ENCODE measurements around the gene PRPS1L1. TPM values are rescaled to one million over a fixed set of nuclear protein-coding genes. Genes with fewer than 3 reads are reported as not detected.

PRPS1L1 gene
- polyA plus RNA-seq, 1 of the 3 experiments (the other 2 are of a cell fraction), result not detected

GRCh38 chr7:17988141-17988540, 39.5 kb downstream of the PRPS1L1 start:
- no peaks in the 10 kb centered on the region for H3K79me2 ChIP-seq (ENCODE audit: insufficient read depth)
- H3K4me3 ChIP-seq (ENCODE audit: low read depth in 2 of 2, low read length in 1 of 2), result no peak overlapping the region
- TF ChIP-seq FOSL2 (IDR thresholded peaks at IDR 0.05; ENCODE audit: borderline replicate concordance, low read depth) (no peak), CHD2 (IDR thresholded peaks at IDR 0.05; ENCODE audit: low read length, partially characterized antibody) (no peak), FOXJ3 (CRISPR knock-in tag; IDR thresholded peaks at IDR 0.05) (no peak)
- H2AFZ ChIP-seq (ENCODE audit: low read depth), result 0 out of 2 replicates have a peak overlapping the region, but pooled peaks have one; percentile 10
- no peaks in the 10 kb centered on the region; the same call in 1 of the 2 replicates for H3K27me3 ChIP-seq (ENCODE audit: insufficient read depth)
- ChIA-PET POLR2A (no interaction called here), CTCF (interaction anchor here (1.5 to 1.8 kb wide), 2 partner anchors 83 to 218 kb away, joined by 3 to 4 read pairs; no protein-coding TSS in a partner anchor)
- H3K9me3 ChIP-seq, result no peaks in the 10 kb centered on the region
- H3F3A ChIP-seq (replicated peaks; ENCODE audit: insufficient read depth), result no peaks in the 10 kb centered on the region
- 36% methylated on average over 6 of the region's 6 CpGs for WGBS (ENCODE audit: low lambda C conversion rate)
- no peaks in the 10 kb centered on the region; a peak in 1 of 4 replicates for H3K4me1 ChIP-seq (ENCODE audit: control insufficient read depth in 1 of 2, insufficient read depth in 2 of 2, low read depth in 1 of 2, low read length in 1 of 2)
- no peaks in the 10 kb centered on the region for H4K20me1 ChIP-seq (ENCODE audit: insufficient read depth)
- H3K36me3 ChIP-seq (replicated peaks in 1 of 2; ENCODE audit: control insufficient read depth in 1 of 2, insufficient read depth in 2 of 2, low read length in 1 of 2), result no peaks in the 10 kb centered on the region
- no peak for DNase-seq
- no peaks in the 10 kb centered on the region for H3K9me2 ChIP-seq
- H3K27ac ChIP-seq (ENCODE audit: low read depth in 2 of 2, low read length in 1 of 2), result no peak overlapping the region
- no peak overlapping the region for H3K4me2 ChIP-seq
- H3K9ac ChIP-seq, result no peak overlapping the region

DNA sequence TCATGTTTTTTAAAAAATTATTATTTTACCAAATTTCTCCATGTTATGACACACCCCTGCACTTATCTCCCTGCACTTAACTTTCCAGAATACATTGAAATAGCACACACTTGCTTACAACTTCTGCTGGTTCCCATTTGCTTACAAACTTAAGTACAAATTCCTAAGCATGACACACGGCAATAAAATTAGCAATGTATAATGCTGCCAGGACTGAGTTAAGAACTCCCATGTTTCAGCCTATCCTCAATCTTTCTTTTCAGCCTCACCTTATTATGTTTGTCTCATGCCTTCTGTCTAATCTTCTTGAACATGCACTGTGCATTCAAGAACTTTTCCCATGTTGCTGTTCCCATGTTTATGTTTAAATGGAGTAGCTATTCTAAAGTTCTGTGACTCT, 40.8 kb downstream of the PRPS1L1 start:
- Histone ChIP-seq H3K27ac (ENCODE audit: low read depth in 2 of 2, low read length in 1 of 2) (peak overlapping the region; percentile 1 to 7; a peak in 3 of 4 replicates), H3K27me3 (ENCODE audit: insufficient read depth) (peaks cover 5% of the 10 kb centered on the region; the same call in 1 of the 2 replicates), H3K9me2 (no peaks in the 10 kb centered on the region), H3K9me3 (no peaks in the 10 kb centered on the region), H3K4me2 (peak overlapping the region; percentile 6; the same call in 1 of the 2 replicates), H3K4me3 (ENCODE audit: low read depth in 2 of 2, low read length in 1 of 2) (no peak overlapping the region), H3K9ac (no peak overlapping the region), H3K36me3 (replicated peaks in 1 of 2; ENCODE audit: control insufficient read depth in 1 of 2, insufficient read depth in 2 of 2, low read length in 1 of 2) (no peaks in the 10 kb centered on the region), H2AFZ (ENCODE audit: low read depth) (peak overlapping the region; percentile 0; the same call in 1 of the 2 replicates), H3K4me1 (ENCODE audit: control insufficient read depth in 1 of 2, insufficient read depth in 2 of 2, low read depth in 1 of 2, low read length in 1 of 2) (no peaks in the 10 kb centered on the region; a peak in 1 of 4 replicates), H3F3A (replicated peaks; ENCODE audit: insufficient read depth) (no peaks in the 10 kb centered on the region), H4K20me1 (ENCODE audit: insufficient read depth) (no peaks in the 10 kb centered on the region), H3K79me2 (ENCODE audit: insufficient read depth) (no peaks in the 10 kb centered on the region)
- no peak for TF ChIP-seq SIN3A (IDR thresholded peaks at IDR 0.05; ENCODE audit: borderline replicate concordance, low read depth, low read length)
- TF ChIP-seq NFIC (IDR thresholded peaks at IDR 0.05; ENCODE audit: borderline replicate concordance), result peak; percentile 49; the same call in 1 of the 2 replicates
- no peak for TF ChIP-seq EZH2phosphoT487 (IDR thresholded peaks at IDR 0.05; ENCODE audit: borderline replicate concordance, low read depth)
- TF ChIP-seq FOSL2 (IDR thresholded peaks at IDR 0.05; ENCODE audit: borderline replicate concordance, low read depth), result peak; percentile 54; the same call in 1 of the 2 replicates
- no peak for TF ChIP-seq CHD2 (IDR thresholded peaks at IDR 0.05; ENCODE audit: low read length, partially characterized antibody)
- peak; percentile 58 for TF ChIP-seq JUND (IDR thresholded peaks at IDR 0.05)
- whole genome bisulfite sequencing (ENCODE audit: low lambda C conversion rate), result 3% methylated on average over 1 of the region's 1 CpG
- ChIA-PET POLR2A (no interaction called here), CTCF (interaction anchor here (0.6 to 1.8 kb wide), 2 partner anchors 81 to 217 kb away, joined by 3 to 4 read pairs; no protein-coding TSS in a partner anchor)
- DNase-seq, result no peak

GRCh38 chr7:17985473-17986239, 42.0 kb downstream of the PRPS1L1 start:
- whole genome bisulfite sequencing (ENCODE audit: low lambda C conversion rate), result 9% methylated on average over 6 of the region's 6 CpGs
- no peak overlapping the region for H3K9ac ChIP-seq
- ChIA-PET POLR2A (no interaction called here), CTCF (interaction anchor here (1.0 to 2.2 kb wide), 3 partner anchors 50 to 335 kb away, joined by 3 to 7 read pairs (median 3); no protein-coding TSS in a partner anchor)
- no peak overlapping the region for H3K27ac ChIP-seq (ENCODE audit: low read depth in 2 of 2, low read length in 1 of 2)
- H3K27me3 ChIP-seq (ENCODE audit: insufficient read depth), result peaks cover 5% of the 10 kb centered on the region; the same call in 1 of the 2 replicates
- H3K9me3 ChIP-seq, result no peaks in the 10 kb centered on the region
- H4K20me1 ChIP-seq (ENCODE audit: insufficient read depth), result no peaks in the 10 kb centered on the region
- H3K4me3 ChIP-seq (ENCODE audit: low read depth in 2 of 2, low read length in 1 of 2), result no peak overlapping the region
- H2AFZ ChIP-seq (ENCODE audit: low read depth), result no peak overlapping the region
- no peaks in the 10 kb centered on the region for H3F3A ChIP-seq (replicated peaks; ENCODE audit: insufficient read depth)
- H3K4me2 ChIP-seq, result no peak overlapping the region
- H3K4me1 ChIP-seq (ENCODE audit: control insufficient read depth in 1 of 2, insufficient read depth in 2 of 2, low read depth in 1 of 2, low read length in 1 of 2), result no peaks in the 10 kb centered on the region; a peak in 1 of 4 replicates
- no peaks in the 10 kb centered on the region for H3K9me2 ChIP-seq
- DNase-seq, result no peak
- TF ChIP-seq FOXJ3 (CRISPR knock-in tag; IDR thresholded peaks at IDR 0.05) (no peak), EP300 (IDR thresholded peaks at IDR 0.05; ENCODE audit: borderline replicate concordance in 1 of 2, low read depth in 1 of 2, low read length in 1 of 2) (no peak), ZBTB33 (IDR thresholded peaks at IDR 0.05; ENCODE audit: borderline replicate concordance, low read depth) (no peak), SMC3 (IDR thresholded peaks at IDR 0.05; ENCODE audit: low read depth, low read length) (no peak), GATA2 (CRISPR knock-in tag; IDR thresholded peaks at IDR 0.05) (no peak), GABPA (IDR thresholded peaks at IDR 0.05; ENCODE audit: low read depth) (no peak), YY1 (IDR thresholded peaks at IDR 0.05; ENCODE audit: low read depth) (no peak), POLR2AphosphoS5 (IDR thresholded peaks at IDR 0.05; ENCODE audit: low read depth, low read length) (no peak), EZH2phosphoT487 (IDR thresholded peaks at IDR 0.05; ENCODE audit: borderline replicate concordance, low read depth) (no peak), TAF1 (IDR thresholded peaks at IDR 0.05; ENCODE audit: borderline replicate concordance, low read depth, low read length) (no peak), JUND (IDR thresholded peaks at IDR 0.05) (no peak), NRF1 (IDR thresholded peaks at IDR 0.05; ENCODE audit: low read depth, low read length) (no peak), FOXM1 (IDR thresholded peaks at IDR 0.05; ENCODE audit: low read depth) (no peak)
- no peaks in the 10 kb centered on the region for H3K36me3 ChIP-seq (replicated peaks in 1 of 2; ENCODE audit: control insufficient read depth in 1 of 2, insufficient read depth in 2 of 2, low read length in 1 of 2)
- H3K79me2 ChIP-seq (ENCODE audit: insufficient read depth), result no peaks in the 10 kb centered on the region
